ENCODE data around the gene RELA.

RELA gene

DNA sequence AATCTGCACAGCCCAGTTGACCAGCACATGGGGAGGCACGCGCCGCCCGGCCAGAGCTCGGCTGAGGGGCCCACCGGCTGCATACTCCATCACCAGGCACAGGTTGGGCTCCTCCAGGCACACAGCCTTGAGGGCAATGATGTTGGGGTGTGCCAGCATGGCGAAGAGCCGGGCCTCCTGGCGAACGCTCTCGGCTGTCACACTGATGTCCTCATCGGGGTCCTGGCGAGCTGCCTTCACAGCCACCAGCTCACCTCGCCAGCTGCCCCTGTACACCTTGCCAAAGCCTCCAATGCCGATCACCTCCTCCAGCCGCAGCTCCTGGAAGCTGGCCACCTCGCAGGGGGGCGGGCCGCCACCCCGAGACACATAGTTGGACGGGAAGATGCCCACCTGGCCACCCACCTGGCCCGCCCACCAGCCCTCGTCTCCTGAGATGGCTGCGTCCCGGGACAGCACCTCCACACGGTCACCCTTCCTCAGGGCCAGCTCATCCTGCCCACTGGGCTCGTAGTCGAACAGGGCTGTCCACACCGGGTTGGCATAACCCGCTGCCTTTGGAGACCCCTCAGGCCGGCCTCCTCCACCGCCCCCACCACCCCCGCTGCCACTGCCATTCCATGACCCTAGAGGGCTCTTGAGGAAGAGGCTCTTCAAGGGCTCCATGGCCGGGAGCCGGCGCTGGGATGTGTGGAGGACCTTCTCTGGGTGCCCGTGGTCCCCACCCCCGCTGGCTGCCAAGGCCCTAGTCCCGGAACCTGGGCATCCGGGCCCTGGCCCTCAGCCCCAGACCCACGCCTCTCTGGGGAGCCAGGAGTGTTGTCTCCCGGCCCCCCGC lies 49.4 kb downstream of the RELA start:
- DNase-seq (ENCODE audit: low spot score) = no peak

DNA sequence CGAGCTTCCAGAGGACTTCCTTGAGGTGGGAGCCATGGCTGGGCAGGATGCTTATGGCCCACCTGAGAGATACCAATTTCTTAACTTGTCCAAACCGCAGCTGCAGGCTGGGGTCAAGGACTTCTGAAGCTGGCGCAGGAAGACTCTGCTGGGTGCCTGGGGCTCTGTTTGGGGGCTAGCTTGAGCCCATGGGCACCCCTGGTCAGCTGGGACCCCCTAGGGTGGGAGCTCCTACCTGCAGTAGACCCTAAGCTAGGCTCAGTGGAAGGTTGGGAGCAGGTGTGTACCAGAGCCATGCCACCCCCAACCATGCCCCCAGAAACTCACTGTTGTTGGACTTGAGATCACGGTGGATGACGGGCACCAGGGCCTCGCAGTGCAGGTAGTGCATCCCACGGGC lies 50.0 kb downstream of the RELA start:
- no peak for DNase-seq (ENCODE audit: low spot score)

DNA sequence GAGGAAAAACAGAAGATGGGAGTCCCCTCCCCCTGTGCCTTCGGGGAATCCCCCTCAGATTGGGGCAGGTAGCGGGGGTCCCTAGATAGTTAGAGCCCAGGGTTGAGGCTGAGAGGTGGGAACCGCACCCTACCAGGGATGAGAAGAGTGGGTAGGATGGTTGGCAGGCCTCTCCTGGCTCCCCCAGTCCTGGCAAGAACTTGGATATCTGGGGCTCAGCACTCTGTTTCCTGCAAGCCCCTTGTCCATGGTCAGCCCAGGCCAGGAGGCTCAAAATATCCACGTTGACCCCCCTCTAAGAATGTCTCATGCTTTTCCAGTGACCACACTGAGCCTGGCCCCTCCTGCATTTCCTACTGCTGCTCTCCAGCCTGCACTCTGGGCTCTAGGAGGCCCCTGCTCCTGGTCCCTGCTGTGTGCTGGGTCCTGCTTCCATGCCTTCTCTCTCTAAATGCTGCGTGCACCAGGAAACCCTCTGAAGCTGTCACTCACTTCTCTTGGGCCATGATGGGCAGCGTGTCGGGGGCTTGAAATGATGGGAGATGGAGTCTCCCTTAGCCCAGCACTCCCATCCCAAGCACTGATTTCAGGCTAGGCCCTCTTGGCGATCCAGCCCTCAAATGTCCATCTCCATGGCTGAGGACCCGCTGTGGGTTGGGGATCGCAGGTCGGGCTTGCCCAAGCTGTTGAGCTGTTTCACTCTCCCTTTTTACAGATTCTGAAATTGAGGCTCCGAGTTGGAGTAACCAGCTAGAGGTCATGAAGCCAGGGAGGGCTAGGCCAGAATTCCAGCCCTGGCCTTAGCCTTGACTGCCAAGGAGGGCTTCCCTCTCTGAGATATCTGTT lies 50.7 kb downstream of the RELA start:
- no peak for DNase-seq (ENCODE audit: low spot score)

GRCh38 chr11:65611028-65611757 lies 51.5 kb downstream of the RELA start:
- no peak for DNase-seq (ENCODE audit: low spot score)

DNA sequence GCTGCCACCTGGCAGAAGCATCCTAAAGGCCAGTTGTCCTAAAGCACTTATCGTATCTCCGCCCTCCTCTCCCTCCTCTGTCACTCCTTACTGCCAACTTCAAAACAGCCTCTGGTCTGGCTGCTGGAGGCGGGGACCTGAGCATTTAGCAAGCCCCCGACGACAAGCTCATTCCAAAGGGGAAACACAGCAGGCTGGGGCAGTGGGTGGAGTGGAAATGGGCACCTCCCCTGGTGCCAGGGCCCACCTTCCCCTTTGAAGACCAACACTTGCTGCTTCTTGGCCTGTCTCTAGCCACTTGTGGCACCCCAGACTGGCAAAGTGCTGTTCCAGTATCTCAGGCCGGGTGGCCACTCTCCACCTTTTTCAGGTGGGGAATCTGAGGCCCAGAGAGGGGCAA lies 52.3 kb downstream of the RELA start:
- DNase-seq (ENCODE audit: low spot score) = peak; percentile 19

DNA sequence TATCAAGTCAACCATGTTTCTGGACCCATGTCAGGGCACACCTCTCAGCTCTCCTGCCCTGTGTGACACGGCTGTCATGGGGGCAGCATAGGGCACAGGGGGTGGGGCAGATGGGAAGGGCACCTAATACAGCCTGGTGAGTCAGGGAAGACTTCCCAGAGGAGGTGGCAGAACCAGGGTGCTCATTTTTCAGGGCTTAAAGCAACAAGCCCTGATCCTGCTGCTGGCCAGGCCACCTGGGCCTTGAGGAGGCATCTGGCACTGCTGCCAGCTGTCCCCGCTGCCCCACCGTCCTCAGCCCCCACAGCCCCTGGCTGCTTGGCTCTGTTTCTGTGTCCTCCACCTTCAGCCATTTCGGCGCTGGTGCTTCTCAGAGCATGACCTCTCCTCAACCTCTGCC lies 53.1 kb downstream of the RELA start:
- peak; percentile 74 for DNase-seq (ENCODE audit: low spot score)

GRCh38 chr11:65609229-65609628 lies 53.5 kb downstream of the RELA start:
- DNase-seq (ENCODE audit: low spot score) = no peak

- DNase-seq (ENCODE audit: low spot score) = no peak
Observed at GRCh38 chr11:65607614-65608426, 54.9 kb downstream of the RELA start.

DNA sequence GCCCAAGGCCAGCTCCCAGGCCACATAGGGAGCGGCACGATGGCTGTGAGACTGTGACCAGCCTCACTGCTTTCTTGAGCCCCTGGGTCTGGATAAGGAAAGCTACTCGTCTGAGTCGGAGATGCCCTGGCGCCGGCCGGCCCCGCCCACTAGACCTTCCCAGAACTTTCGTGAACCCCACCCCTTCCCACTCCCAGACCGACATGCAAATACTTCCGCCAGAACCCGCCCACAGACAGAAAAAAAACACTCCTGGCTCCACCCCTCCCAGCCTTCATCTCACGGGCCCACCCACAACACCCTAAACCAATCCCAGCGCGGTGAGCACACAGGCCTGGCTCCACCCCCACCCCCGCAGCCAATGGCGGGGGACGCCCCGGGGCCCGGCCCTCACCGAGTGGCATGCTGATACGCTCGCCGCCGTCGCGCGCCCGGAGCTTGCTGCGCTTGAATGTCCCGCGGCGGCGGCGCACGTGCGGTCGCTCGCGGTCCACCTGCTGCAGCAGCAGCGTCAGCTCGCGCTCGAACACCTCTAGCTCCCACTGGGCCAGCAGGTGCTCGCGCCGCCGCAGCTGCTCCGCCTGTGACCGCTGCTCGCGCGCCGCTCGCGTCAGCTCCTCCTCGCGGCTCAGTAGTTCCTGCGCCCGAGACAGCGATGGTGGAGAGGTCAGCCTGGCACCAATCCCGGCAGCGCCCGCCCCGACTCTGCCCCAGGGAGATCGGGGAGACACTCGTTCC lies 55.7 kb downstream of the RELA start:
- DNase-seq (ENCODE audit: low spot score) = no peak

DNA sequence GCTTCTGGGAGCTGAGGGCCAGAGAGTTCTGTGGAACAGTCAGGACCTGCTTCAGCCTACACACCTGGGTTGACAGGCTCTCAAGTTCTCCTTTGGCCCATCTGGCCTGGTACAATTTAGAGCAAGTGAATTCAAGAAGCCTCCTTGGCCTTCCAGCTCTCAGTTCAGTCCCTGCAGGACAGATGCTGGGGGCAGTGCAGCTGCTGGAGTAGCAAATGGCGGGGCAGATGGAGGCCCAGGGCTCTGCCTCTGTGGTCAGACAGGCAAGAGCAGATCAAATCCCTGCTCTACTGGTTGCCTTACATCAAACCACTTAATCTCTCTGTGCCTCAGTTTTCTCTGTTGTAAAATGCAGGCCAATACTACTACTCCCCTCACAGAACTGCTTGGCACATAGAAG lies 58.5 kb downstream of the RELA start:
- no peak for DNase-seq (ENCODE audit: low spot score)

Measured in hematopoietic multipotent progenitor cell treated with erythropoietin and hydrocortisone succinate and interleukin-3 and kit ligand, for 17 days (in vitro differentiated cells).